ENCODE measurements around the gene CITED2.

- TF ChIP-seq CTCF (IDR thresholded peaks at IDR 0.05; ENCODE audit: insufficient read depth, low read depth, low read length): no peak
- TF ChIP-seq EZH2 (IDR thresholded peaks at IDR 0.05; ENCODE audit: insufficient read depth, low read length): no peak
Observed at GRCh38 chr6:139423037-139423703, 48.7 kb upstream of the CITED2 start.
